Measurements from ENCODE around the gene AACS. TPM values are rescaled to one million over a fixed set of nuclear protein-coding genes. Genes with fewer than 3 reads are reported as not detected.

The AACS gene
- polyA plus RNA-seq, 3 donors: 4.7 to 7.9 (median 5.1) TPM

DNA sequence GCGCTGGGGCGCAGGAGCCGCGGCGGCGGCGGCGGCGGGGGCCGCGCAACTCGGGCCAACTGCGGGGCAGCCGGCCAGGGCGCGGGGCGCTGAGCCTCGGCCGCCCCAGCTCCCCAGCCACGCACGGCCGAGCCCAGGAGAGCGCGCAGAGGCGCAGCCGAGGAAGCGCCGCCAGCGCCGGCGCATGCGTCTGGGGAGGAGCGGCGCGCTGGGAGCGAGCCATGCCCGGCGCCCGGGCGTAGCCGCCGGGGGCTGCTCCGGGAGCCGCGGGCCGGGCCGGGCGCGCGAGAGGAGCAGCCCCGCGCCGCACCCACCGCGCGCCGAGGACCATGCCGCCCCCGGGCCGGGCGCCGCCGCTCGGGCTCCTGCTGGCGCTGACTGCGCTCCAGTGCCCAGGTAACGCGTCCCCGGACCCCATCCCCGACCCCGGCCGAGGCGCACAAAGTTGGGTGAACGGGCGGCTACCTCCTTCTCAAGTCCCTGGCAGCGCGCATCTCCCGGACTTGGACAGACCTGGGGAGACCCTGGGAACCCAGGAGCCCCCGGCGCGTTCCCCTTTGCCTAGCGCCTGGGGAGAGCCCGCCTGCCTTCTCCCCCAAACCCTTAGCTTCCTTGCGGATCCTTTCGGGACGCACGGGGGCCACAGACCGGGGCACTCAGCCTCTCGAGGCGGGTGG, 121.4 kb downstream of the AACS start:
- no peaks in the 10 kb centered on the region for H3K79me2 ChIP-seq (ENCODE audit: insufficient read depth, low read length)
- H3K4me2 ChIP-seq (replicated peaks; ENCODE audit: extremely low read depth, low read length, poor library complexity, severe bottlenecking): peak overlapping the region; percentile 36

DNA sequence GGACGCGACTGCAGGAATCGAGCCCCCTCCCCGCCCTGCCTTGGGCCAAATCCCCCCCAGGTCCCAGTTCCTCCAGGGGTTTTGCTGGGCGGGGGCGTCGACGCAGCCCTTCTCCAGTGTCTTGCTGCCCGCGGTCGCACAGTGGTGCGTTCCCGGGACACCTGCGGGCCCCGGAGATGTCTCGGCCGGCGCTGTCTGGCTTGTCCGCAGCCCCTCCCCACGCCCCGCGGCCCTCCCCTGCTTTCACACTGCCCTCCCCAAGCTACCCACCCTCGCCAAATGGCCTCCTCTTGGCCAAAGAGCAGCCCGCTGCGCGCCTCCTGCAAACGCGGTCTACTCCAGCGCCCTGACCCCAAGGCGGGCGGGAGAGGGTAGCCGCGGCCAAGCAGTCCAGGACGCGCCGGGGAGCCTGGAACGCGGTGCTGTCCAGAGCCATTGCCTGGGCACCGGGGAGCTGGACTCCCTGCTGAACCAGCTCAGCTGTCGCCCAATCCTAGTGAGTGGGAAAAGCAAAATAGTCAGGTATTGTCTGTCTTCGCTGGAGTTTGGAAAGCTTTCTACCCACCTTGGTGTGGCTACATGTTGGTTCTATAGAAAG, 122.0 kb downstream of the AACS start:
- Histone ChIP-seq H3K27ac (ENCODE audit: low read depth in 1 of 2, low read length in 2 of 2) (no peak overlapping the region), H4K20me1 (ENCODE audit: insufficient read depth, low read length) (no peaks in the 10 kb centered on the region), H3K4me1 (ENCODE audit: control insufficient read depth in 1 of 2, insufficient read depth in 2 of 2, low read length in 2 of 2) (no peaks in the 10 kb centered on the region), H3K36me3 (replicated peaks in 1 of 2; ENCODE audit: control insufficient read depth in 1 of 2, insufficient read depth in 2 of 2, low read length in 2 of 2) (no peaks in the 10 kb centered on the region), H3K9me3 (replicated peaks in 1 of 2; ENCODE audit: control insufficient read depth in 1 of 2, insufficient read depth in 1 of 2, low read length in 2 of 2) (peaks cover 0 to 10% of the 10 kb centered on the region in 2 donors), H2AFZ (ENCODE audit: insufficient read depth, low read depth, low read length, poor library complexity, severe bottlenecking) (no peak overlapping the region), H3K4me2 (replicated peaks; ENCODE audit: extremely low read depth, low read length, poor library complexity, severe bottlenecking) (no peak overlapping the region), H3K79me2 (ENCODE audit: insufficient read depth, low read length) (no peaks in the 10 kb centered on the region), H3K9ac (ENCODE audit: insufficient read depth, low read length, poor library complexity, severe bottlenecking) (no peak overlapping the region), H3K4me3 (replicated peaks in 1 of 3; ENCODE audit: low read depth in 2 of 3, low read length in 3 of 3) (no peak overlapping the region), H3K27me3 (ENCODE audit: control insufficient read depth in 2 of 2, insufficient read depth in 2 of 2, low read length in 2 of 2) (peaks cover 54 to 67% of the 10 kb centered on the region in 2 donors)
- intact Hi-C loops (cut with micrococcal nuclease): loop anchor here (10.0 kb wide), 2 partner anchors 1558 to 1688 kb away; no protein-coding TSS in a partner anchor
- H3K27me3 Mint-ChIP-seq (ENCODE audit: low read depth in 3 of 3): peaks cover 65 to 79% (median 67%) of the 10 kb centered on the region in 3 donors
- H3K4me3 Mint-ChIP-seq: peak overlapping the region in 1 of 2 donors; percentile 71
- no peaks in the 10 kb centered on the region for H3K36me3 Mint-ChIP-seq
- DNase-seq: no peak
- peaks cover 0 to 13% (median 2%) of the 10 kb centered on the region in 7 donors for H3K9me3 Mint-ChIP-seq
- peaks cover 5% of the 10 kb centered on the region for H3K4me1 Mint-ChIP-seq
- TF ChIP-seq, protein P1, sequence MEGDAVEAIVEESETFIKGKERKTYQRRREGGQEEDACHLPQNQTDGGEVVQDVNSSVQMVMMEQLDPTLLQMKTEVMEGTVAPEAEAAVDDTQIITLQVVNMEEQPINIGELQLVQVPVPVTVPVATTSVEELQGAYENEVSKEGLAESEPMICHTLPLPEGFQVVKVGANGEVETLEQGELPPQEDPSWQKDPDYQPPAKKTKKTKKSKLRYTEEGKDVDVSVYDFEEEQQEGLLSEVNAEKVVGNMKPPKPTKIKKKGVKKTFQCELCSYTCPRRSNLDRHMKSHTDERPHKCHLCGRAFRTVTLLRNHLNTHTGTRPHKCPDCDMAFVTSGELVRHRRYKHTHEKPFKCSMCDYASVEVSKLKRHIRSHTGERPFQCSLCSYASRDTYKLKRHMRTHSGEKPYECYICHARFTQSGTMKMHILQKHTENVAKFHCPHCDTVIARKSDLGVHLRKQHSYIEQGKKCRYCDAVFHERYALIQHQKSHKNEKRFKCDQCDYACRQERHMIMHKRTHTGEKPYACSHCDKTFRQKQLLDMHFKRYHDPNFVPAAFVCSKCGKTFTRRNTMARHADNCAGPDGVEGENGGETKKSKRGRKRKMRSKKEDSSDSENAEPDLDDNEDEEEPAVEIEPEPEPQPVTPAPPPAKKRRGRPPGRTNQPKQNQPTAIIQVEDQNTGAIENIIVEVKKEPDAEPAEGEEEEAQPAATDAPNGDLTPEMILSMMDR (IDR thresholded peaks at IDR 0.05): no peak
- H3K27ac Mint-ChIP-seq: no peak overlapping the region
- WGBS (ENCODE audit: insufficient coverage): 2% methylated on average over 39 of the region's 41 CpGs

More for the DNA sequence above, 121.4 kb downstream of the AACS start:
- Mint-ChIP-seq H3K27ac (no peak overlapping the region), H3K9me3 (peaks cover 0 to 13% (median 2%) of the 10 kb centered on the region in 7 donors), H3K4me3 (peak overlapping the region in 1 of 2 donors; percentile 71), H3K4me1 (peaks cover 5% of the 10 kb centered on the region), H3K36me3 (no peaks in the 10 kb centered on the region), H3K27me3 (ENCODE audit: low read depth in 3 of 3) (peaks cover 64 to 81% (median 65%) of the 10 kb centered on the region in 3 donors)
- Histone ChIP-seq H3K9ac (ENCODE audit: insufficient read depth, low read length, poor library complexity, severe bottlenecking) (no peak overlapping the region), H4K20me1 (ENCODE audit: insufficient read depth, low read length) (no peaks in the 10 kb centered on the region), H3K27ac (ENCODE audit: low read depth in 1 of 2, low read length in 2 of 2) (no peak overlapping the region), H3K9me3 (replicated peaks in 1 of 2; ENCODE audit: control insufficient read depth in 1 of 2, insufficient read depth in 1 of 2, low read length in 2 of 2) (peaks cover 0 to 10% of the 10 kb centered on the region in 2 donors), H2AFZ (ENCODE audit: insufficient read depth, low read depth, low read length, poor library complexity, severe bottlenecking) (no peak overlapping the region), H3K36me3 (replicated peaks in 1 of 2; ENCODE audit: control insufficient read depth in 1 of 2, insufficient read depth in 2 of 2, low read length in 2 of 2) (no peaks in the 10 kb centered on the region), H3K27me3 (ENCODE audit: control insufficient read depth in 2 of 2, insufficient read depth in 2 of 2, low read length in 2 of 2) (peaks cover 54 to 67% of the 10 kb centered on the region in 2 donors), H3K4me1 (ENCODE audit: control insufficient read depth in 1 of 2, insufficient read depth in 2 of 2, low read length in 2 of 2) (no peaks in the 10 kb centered on the region), H3K4me3 (replicated peaks in 1 of 3; ENCODE audit: low read depth in 2 of 3, low read length in 3 of 3) (no peak overlapping the region)
- TF ChIP-seq, protein P1 (IDR thresholded peaks at IDR 0.05): no peak
- intact Hi-C loops (cut with micrococcal nuclease): loop anchor here (10.0 kb wide), 2 partner anchors 1558 to 1688 kb away; no protein-coding TSS in a partner anchor
- no peak for DNase-seq
- WGBS (ENCODE audit: insufficient coverage): under 1% methylated on average over 90 of the region's 90 CpGs
